GM10847 (cell line): Measurements from ENCODE around the gene TRAPPC12.

ENCODE experiments used
- POLR2A ChIP-seq: IDR thresholded peaks from 2 replicates; pipeline ENCODE4 v1.6.1; 2011; ENCODE audit not compliant: insufficient read length; ENCODE audit errors: extremely low read depth

The TRAPPC12 gene

DNA sequence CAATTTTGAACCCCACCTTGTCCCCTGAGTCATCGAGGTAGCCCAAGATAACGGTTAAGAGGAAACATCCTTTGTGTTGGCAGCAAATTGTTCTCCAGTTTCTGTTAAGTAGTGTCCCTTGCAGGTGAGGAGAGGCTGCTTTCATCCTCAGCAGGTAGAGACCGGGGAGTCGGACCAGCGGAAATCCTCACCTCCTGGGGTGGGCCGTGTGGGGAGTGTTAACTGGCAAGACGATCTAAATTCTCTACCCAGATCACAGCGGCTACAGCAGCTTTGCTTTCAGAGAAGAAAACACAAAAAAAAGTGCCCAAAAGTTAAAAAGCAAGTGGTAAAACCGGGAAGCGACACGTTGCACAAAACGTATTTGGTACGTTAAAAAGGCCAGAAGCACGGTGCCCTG, 76.6 kb downstream of the TRAPPC12 start:
- no peak for TF ChIP-seq POLR2A

DNA sequence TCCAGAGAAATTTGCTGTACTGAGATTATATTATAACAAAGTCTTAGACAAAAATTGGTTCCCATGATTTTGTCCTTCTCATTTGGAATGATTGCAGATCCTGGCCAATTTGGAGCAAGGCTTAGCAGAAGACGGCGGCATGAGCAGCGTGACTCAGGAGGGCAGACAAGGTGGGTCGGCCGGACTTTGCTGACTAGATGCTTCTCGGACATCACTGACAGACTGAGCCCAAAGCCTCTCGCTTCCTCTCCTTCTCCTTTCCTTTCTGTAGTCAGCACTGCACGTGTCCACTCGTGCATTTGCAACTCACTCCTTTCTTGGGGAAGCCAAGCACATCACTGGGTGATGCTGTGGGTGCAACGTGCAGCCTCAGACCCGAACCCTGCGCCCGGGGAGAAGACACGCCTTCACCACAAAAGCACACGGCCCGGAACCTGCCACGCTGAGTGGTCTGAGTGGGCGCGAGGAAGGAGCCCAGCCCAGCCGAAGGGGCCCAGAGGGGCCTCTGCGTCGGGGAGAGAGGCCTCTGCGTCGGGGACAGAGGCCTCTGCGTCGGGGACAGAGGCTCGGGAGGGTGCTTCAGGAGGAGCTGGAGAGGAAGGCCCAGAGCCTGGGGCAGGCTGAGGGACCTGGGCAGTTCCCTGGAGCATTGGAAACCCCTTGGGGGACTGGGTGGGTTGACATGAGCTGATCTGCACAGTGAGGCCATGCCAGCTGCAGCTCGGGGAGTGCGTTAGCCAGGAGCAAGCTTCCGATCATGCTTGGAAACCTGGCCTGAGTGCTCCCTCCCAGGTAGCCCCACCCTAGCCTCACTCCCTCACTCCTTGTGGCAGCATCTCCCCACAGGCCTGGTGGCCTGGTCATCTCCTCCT, 78.3 kb downstream of the TRAPPC12 start:
- TF ChIP-seq POLR2A, result no peak

DNA sequence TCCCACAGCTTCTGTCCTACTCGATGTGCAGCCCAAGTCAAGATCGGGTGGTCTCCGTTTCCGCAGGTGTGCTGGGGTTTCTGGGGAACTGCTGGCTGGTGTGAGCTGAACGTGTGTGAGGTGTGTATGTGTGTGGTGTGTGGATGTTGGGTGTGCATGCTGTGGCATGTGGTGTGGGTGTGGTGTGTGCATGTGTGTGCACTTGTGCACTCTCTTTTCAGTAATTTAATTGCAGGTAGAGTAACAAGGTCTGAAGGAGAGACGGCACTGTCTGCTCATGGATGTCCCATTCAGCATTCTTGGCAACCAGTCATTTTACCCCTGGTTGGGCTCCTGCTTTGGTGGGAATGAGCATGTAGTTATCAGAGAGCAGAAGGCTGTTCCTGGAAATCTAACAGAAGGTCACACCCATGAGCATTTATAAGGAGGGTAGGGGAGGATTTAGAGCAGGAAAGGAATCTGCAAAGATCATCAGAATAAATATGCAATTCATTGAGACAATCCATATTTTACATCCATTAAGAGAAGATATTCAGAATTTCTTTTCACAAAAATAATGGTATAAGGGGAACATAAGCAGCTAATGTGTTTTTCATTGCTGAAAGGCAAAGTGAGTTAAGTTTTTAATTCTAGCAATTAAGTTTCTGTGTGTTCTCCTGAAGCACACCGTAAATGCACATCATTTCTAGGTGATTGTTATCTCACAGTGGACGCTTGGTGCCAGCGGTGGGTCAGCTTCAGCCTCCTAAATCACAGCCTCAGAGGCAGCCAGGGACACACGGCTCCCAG, 79.1 kb downstream of the TRAPPC12 start:
- no peak for TF ChIP-seq POLR2A

DNA sequence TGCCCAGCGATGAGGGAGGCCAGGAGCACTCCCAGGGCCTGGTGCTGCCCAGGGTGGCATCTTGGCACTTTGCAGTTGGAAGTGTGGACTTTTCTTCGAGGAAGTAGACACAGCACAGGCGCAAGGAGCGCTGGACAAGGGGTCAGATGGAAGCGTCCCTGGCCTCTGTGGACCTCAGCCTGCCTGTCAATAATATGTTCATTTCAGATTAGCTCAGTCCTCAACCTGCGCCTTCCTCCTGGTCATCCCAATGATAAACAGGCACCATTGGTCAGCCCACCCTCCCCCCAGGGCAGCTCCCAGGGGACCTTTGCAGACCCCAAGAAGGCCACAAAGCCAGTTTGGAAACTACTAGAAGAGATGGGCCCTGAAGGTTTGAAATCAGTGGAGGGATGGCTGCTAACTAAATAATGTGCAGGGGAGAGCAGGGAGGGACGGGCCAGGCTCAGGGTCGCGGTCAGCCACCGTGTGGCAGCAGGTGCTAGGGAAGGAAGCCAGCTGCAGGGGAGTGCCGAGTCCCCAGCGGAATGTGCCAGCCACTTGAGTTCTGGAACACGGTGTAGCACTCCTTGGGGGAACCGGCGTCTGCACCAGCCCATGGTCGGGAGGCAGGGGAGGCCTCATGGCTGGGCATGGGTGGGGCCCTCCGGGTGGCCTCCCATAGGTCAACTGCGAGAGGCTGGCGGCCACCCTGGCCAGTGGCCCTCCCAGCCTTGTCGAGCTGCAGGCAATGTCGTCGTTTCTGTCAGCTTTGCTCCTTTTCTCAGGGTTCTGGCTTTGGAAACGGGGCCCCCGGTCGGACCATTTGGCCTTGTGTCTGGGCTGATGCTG, 79.9 kb downstream of the TRAPPC12 start:
- TF ChIP-seq POLR2A, result no peak

DNA sequence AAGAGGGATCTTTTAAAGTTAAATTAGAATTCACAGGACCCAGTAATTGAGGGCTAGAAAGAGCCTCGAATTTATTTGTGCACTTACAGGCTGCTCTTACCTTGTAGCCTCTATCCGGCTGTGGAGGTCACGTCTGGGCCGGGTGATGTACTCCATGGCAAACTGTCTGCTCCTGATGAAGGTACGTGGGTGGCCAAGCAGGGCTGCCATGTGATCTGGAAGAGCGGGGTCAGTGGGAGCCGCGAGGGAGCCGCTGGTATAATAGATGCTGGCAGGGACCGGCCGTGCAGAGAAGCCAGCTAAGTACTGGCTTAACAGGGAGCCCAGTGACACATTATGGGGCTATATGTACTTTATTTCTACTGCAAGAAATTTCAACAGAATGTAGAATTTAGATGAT, 80.7 kb downstream of the TRAPPC12 start:
- no peak for TF ChIP-seq POLR2A

DNA sequence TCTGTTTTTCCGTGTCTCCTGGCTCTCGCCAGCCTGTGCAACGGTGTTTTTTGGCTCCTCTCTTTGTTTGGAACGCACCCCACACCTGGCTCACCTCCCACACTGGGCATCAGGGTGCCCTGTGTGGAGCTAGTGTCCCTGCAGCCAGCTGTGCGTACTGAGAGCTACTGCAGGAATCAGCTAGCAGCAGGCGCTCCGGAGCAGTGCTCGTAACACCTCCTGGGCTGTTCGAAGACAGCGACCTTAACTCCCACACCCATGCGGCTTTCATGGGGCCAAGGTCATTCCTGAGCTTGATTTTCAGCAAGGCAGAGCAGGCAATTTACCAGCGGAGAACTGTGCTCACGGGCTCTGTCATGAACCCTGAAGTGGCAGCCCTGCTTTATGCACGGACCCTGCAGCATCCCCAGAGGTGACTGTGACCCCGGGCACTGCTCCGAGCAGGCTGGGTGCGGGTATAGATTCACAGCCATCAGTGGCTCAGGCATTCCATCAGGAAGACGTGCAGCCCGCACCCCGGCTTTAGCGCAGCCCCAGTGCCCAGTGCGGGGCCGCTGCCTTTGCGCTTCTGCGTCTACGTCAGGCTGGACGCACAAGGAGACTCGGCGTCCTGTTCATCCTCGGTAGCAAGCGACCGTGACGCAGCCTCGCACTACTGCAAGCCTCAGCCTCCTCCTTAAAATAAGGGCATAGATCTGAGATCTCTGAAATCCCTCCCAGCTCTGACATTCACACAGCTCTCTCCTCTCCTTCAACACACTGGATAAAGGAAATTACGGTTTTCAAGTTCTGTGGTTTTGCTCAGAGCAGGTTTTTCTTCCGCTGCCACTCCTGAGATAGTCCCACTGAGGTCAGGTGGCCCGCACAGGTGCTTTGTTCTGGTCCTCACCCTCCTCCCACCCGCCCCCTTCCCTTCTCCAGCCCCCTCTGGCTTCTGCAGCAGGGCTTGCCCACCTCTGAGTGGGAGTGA, 81.6 kb downstream of the TRAPPC12 start:
- no peak for TF ChIP-seq POLR2A

DNA sequence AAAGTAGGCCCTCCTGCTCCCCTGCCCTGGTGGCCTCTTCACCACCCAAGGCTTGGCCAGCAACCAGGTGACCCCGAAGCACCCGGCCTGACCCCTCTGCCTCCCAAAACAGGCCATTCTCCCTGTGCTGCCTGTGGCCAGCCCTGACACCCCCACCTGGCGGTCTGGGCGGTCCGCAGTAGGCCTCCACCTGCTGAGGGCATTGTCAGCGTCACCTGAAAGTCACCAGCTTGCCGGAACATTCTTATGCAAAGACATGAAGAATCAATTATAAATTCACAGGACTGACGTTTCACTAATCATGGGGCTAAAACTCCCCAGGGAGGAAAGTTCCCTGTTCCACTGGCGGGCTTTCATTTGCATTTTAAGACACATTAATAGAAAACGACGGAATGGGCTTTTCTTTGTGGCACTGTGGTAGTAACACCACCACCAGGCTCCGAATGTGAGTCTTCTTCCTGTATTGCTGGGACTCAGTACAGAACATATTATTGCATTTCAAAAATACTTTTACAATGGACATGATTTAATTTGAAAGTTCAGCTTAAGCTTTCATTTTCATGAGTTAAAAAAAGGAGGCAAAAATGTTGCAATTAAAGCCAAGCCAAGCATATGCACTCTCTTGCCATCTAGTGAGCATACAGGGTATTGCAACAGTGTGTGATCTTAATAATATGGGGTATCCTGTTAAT, 82.5 kb downstream of the TRAPPC12 start:
- no peak for TF ChIP-seq POLR2A

DNA sequence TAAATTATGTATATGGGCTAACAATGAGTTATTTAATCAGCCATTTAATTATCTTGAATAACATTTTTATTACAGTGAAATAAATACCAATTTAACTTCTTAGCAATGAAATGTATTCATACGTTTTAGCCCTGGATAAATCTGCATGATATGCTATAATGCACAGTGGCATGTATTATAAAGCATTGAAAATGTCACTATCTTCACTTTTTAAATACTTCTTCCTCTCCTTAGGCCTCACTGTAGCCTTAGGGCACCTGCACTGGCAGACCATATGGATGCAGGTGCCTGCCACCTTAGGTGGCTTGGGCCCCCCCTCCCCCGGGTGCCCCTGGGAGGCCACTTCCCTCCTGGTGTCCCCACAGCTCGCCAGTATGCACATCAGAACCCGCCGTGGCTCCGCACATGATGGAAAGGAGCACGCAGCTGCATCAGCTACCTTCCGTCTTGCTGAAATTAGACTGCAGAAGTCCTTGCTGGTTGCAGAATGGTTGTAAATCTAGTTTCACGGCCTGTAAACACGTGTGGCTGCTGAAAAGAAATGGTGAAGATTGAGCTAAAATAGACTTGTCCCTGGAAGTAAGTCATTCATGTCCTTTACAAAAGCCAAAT, 83.1 kb downstream of the TRAPPC12 start:
- no peak for TF ChIP-seq POLR2A

DNA sequence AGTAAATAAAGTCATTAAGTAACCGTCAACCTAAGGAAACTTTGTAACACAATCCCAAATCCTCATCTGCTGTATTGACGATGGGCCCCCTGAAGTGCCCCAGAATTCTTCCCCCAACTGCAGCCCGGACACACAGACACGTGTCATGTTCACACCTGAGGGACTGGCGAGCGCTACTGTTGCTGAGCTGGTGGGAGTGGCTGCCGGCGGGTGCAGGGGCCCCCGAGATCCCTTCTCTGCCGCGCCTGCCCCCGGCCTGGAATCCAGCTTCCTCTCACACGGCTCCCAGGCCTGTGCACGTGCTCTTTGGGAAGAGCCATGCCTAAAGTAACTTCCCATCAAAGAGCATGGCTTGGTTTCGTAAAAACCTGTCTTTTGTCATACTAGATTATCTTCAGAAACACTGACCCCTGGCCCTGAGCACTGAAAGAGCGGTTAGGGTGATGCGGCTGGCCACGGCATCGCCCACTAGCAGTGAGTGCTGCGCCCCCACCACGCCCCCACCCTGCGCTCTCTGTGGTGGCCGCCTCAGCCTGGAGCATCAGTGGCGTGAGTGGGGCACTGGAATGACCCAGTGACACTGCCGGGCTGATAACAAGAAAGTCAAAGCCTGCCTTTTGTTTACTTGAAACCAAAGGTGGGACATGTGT, 83.8 kb downstream of the TRAPPC12 start:
- no peak for TF ChIP-seq POLR2A

DNA sequence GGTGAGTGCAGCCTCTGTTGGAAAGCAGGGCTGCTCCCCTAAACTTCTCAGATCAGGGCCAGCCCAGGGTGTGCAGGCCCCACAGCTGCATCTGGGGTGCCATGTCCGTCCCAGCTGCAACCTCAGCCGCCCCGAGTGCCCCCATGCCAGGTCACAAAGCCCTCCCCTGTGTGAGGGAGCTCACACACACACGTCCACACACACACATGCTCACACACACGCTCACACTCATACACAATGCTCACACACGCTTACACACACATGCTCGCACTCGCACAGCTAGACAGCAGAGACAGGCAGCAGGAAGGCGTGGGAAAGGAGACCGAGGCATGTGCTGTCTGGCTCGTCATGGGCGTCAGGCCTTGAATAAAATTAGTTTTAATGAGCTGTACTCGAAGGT, 84.5 kb downstream of the TRAPPC12 start:
- no peak for TF ChIP-seq POLR2A

DNA sequence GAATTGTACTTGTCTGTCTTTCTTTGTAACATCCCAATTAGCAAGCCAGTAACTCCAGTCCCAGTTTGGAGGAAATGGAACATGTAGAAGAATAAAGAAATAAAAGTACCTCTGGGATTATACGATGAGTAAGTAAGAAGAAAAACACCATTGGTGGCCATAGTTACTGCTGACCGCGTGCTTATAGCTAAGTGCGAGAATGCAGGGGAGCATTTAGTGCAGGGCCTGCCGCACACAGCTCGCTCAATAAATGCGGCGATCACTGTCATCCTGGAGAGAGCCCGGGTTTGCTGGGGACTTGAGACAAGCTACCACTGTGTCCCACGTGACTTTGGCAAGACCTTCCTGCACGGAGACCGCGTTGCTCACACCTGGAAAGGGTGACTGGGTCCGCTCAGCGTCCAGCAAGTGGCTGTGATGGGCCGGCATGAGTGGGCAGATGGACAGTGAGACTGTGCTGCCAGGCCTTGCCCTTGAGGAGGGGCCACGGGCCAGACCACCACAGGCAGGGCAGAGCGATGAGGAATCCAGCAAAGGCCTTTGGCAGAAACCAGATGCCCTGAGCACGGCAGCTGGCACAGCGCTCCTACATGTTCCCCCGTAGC, 85.0 kb downstream of the TRAPPC12 start:
- no peak for TF ChIP-seq POLR2A

DNA sequence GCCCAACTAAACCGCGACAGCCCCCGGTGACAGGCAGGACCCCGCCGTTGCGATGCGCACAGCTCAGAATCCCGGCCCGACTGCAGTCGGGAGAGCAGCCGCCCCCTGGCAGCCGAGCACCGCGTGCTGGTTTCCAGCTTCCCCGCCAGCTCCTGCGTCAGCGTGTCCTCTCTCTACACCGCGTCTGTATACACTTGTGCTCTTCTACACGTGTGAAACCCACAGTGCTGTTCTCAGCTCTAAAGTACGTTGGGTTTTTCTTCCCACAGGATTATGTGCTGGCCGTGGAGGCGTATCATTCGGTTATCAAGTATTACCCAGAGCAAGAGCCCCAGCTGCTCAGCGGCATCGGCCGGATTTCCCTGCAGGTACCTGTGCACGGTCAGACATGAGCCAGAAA, 85.8 kb downstream of the TRAPPC12 start:
- no peak for TF ChIP-seq POLR2A
